ENCODE measurements around the gene ROR1.
A peak's percentile ranks its signal among the peaks of the same experiment; 100 is the strongest.
"Not testable (repeated sequence)": the region's sequence is repeated elsewhere in the genome, so short reads cannot be mapped to it uniquely, and the experiment has no call there.

The ROR1 gene

GRCh38 chr1:63770381-63770780 lies 3.4 kb upstream of the ROR1 start:
- no peak for DNase-seq

GRCh38 chr1:63772201-63772600 lies 1.6 kb upstream of the ROR1 start:
- no peak for DNase-seq

- DNase-seq = no peak
These were observed 941 bp upstream of the ROR1 start for GRCh38 chr1:63772876-63773275.

GRCh38 chr1:63773496-63773814 lies 362 bp upstream of the ROR1 start:
- no peak for DNase-seq

- DNase-seq = peak; percentile 25
These were observed 1.0 kb downstream of the ROR1 start for GRCh38 chr1:63774617-63775417.

GRCh38 chr1:63775418-63776127 lies 1.8 kb downstream of the ROR1 start:
- DNase-seq = no peak

GRCh38 chr1:63777286-63777685 lies 3.5 kb downstream of the ROR1 start:
- DNase-seq = no peak

- DNase-seq = no peak
These were observed 4.4 kb downstream of the ROR1 start for GRCh38 chr1:63777965-63778880.

GRCh38 chr1:63779338-63780211 lies 5.8 kb downstream of the ROR1 start:
- peak; percentile 59 for DNase-seq

GRCh38 chr1:63780565-63780964 lies 6.7 kb downstream of the ROR1 start:
- DNase-seq = no peak

GRCh38 chr1:63782982-63783381 lies 9.2 kb downstream of the ROR1 start:
- DNase-seq = no peak

- DNase-seq = no peak
These were observed 10.3 kb downstream of the ROR1 start for GRCh38 chr1:63784083-63784482.

GRCh38 chr1:63784489-63785390 lies 10.9 kb downstream of the ROR1 start:
- DNase-seq = no peak

GRCh38 chr1:63787270-63787669 lies 13.5 kb downstream of the ROR1 start:
- not testable (repeated sequence) for DNase-seq

GRCh38 chr1:63787875-63788274 lies 14.1 kb downstream of the ROR1 start:
- no peak for DNase-seq

- DNase-seq = no peak
These were observed 16.2 kb downstream of the ROR1 start for GRCh38 chr1:63789856-63790605.

- no peak for DNase-seq
These were observed 17.2 kb downstream of the ROR1 start for GRCh38 chr1:63790989-63791388.

GRCh38 chr1:63792152-63792551 lies 18.3 kb downstream of the ROR1 start:
- no peak for DNase-seq

GRCh38 chr1:63793741-63794240 lies 20.0 kb downstream of the ROR1 start:
- no peak for DNase-seq

- no peak for DNase-seq
These were observed 20.5 kb downstream of the ROR1 start for GRCh38 chr1:63794354-63794753.
